KMS-11 (cell line): Measurements from ENCODE around the gene CTCFL.
A peak's percentile ranks its signal among the peaks of the same experiment; 100 is the strongest.
"Not testable (repeated sequence)": the region's sequence is repeated elsewhere in the genome, so short reads cannot be mapped to it uniquely, and the experiment has no call there.

Source experiments
- H2AFZ ChIP-seq: fragments of 200-600 bp; sonication (generic); 2 replicates; pipeline ENCODE4 v1.6.1; 2016; ENCODE audit warnings: antibody characterized with exemption, mixed run types, low read depth
- H3K27ac ChIP-seq: fragments of 200-600 bp; sonication (generic); 2 replicates; pipeline ENCODE4 v1.6.1; 2016; ENCODE audit warnings: mild to moderate bottlenecking, mixed run types
- H3K27me3 ChIP-seq: fragments of 200-600 bp; sonication (generic); 2 replicates; pipeline ENCODE4 v1.6.1; 2017; ENCODE audit warnings: mild to moderate bottlenecking, low read depth, mixed run types, moderate library complexity; ENCODE audit not compliant: insufficient read depth
- H3K36me3 ChIP-seq: fragments of 200-600 bp; sonication (generic); 2 replicates; pipeline ENCODE4 v1.6.1; 2017; ENCODE audit warnings: mild to moderate bottlenecking, mixed run types; ENCODE audit not compliant: insufficient read depth
- H3K4me1 ChIP-seq: fragments of 200-600 bp; sonication (generic); 2 replicates; pipeline ENCODE4 v1.6.1; 2016; ENCODE audit warnings: mild to moderate bottlenecking, low read depth, mixed run types; ENCODE audit not compliant: poor library complexity, severe bottlenecking
- H3K4me2 ChIP-seq: fragments of 200-600 bp; sonication (generic); 2 replicates; pipeline ENCODE4 v1.7.0; 2016; ENCODE audit warnings: mild to moderate bottlenecking, mixed run types
- H3K4me3 ChIP-seq: fragments of 200-600 bp; sonication (generic); IDR thresholded peaks from 2 replicates; pipeline ENCODE4 v1.6.1; 2017; ENCODE audit warnings: low read depth, low read length, mixed read lengths; ENCODE audit not compliant: insufficient read depth
- H3K79me2 ChIP-seq: fragments of 200-600 bp; sonication (generic); 2 replicates; pipeline ENCODE4 v1.6.1; 2016; ENCODE audit warnings: low read depth, mixed run types; ENCODE audit not compliant: insufficient read depth
- H3K9ac ChIP-seq: fragments of 200-600 bp; sonication (generic); 2 replicates; pipeline ENCODE4 v1.6.1; 2016; ENCODE audit warnings: mild to moderate bottlenecking, mixed run types
- H4K20me1 ChIP-seq: fragments of 200-600 bp; sonication (generic); 2 replicates; pipeline ENCODE4 v1.6.1; 2016; ENCODE audit warnings: mild to moderate bottlenecking, mixed run types; ENCODE audit not compliant: insufficient read depth
- CTCF ChIP-seq: fragments of 200-600 bp; sonication (generic); conservative IDR thresholded peaks from 2 replicates; pipeline ENCODE4 v1.6.1; 2017; ENCODE audit warnings: low read depth, mild to moderate bottlenecking, antibody characterized with exemption, low read length, moderate library complexity, mixed read lengths

The CTCFL gene

DNA sequence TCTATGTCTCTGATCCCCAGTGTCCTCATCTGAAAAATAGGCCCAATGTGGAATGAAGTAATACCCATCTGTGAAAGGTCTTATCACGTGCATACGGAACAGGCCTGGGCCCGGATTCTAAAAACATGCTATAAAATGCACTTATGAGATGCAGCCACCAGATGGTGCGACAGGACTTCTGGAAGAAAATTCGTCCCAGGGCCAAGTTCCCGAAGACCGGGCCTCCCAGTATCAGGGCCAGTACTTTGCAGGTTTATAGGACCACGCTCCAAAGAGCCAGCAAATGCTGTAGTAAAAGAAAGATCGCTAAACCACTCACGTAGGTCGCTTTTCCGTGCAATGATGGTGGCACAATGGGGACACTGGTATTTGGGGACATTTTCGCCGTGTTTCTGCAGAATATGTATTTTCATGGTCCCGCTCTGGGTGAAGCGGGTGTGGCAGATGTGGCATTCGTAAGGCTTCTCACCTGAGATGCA, 10.6 kb downstream of the CTCFL start:
- H2AFZ ChIP-seq: no peak overlapping the region
- peak; percentile 92 for TF ChIP-seq CTCF
- H3K4me2 ChIP-seq: no peak overlapping the region
- H4K20me1 ChIP-seq: no peaks in the 10 kb centered on the region
- H3K4me1 ChIP-seq: no peaks in the 10 kb centered on the region
- H3K79me2 ChIP-seq: no peaks in the 10 kb centered on the region
- H3K27me3 ChIP-seq: no peaks in the 10 kb centered on the region
- H3K27ac ChIP-seq: no peak overlapping the region
- H3K9ac ChIP-seq: no peak overlapping the region
- H3K4me3 ChIP-seq: no peak overlapping the region
- no peaks in the 10 kb centered on the region for H3K36me3 ChIP-seq

- Histone ChIP-seq H3K4me1 (no peaks in the 10 kb centered on the region), H3K4me2 (no peak overlapping the region), H3K9ac (no peak overlapping the region), H3K27me3 (no peaks in the 10 kb centered on the region), H2AFZ (no peak overlapping the region), H3K36me3 (no peaks in the 10 kb centered on the region), H3K27ac (no peak overlapping the region), H3K4me3 (no peak overlapping the region), H3K79me2 (no peaks in the 10 kb centered on the region), H4K20me1 (no peaks in the 10 kb centered on the region)
- no peak for TF ChIP-seq CTCF
These were observed 11.7 kb downstream of the CTCFL start for GRCh38 chr20:57513199-57513598.

DNA sequence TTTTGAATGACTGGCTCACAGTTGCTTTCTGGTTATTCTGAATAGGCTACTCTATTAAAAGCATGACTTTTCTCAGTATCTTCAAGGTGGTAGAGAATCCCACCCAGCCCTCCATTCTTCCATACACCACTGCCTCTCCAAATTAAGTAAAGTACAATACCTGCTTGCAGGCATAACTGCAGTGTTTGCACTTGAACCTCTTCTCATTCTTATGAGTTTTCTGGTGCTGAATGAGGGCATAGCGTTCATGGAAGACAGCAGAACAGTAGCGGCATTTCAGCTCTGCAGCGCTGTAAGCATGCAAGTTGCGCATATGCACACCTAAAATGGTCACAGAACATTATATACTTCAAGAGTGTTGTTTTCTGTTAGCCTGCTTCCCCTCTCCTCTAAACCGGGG, 12.5 kb downstream of the CTCFL start:
- TF ChIP-seq CTCF: no peak
- no peak overlapping the region for H3K27ac ChIP-seq
- H3K9ac ChIP-seq: no peak overlapping the region
- no peaks in the 10 kb centered on the region for H3K4me1 ChIP-seq
- H3K4me2 ChIP-seq: no peak overlapping the region
- H2AFZ ChIP-seq: no peak overlapping the region
- no peaks in the 10 kb centered on the region for H3K27me3 ChIP-seq
- no peaks in the 10 kb centered on the region for H3K79me2 ChIP-seq
- no peaks in the 10 kb centered on the region for H3K36me3 ChIP-seq
- no peak overlapping the region for H3K4me3 ChIP-seq
- H4K20me1 ChIP-seq: no peaks in the 10 kb centered on the region

DNA sequence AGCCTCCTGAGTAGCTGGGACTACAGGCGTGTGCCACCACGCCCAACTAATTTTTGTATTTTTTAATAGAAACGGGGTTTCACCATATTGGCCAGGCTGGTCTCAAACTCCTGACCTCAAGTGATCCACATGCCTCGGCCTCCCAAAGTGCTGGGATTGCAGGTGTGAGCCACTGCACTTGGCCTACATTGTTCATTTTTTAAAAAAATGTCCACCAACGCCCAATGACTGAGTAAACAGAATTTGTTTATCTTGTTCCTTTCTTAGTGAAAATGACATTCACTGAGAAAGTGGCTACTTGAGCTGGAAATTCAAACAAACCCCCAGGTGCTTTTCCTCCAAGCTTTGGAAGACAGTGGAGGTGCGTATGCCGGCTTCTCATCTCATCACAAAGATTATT, 13.2 kb downstream of the CTCFL start:
- not testable (repeated sequence) for H2AFZ ChIP-seq, H3K36me3 ChIP-seq, H3K79me2 ChIP-seq, H3K4me1 ChIP-seq, H3K4me2 ChIP-seq, H4K20me1 ChIP-seq, H3K27ac ChIP-seq, H3K27me3 ChIP-seq, H3K4me3 ChIP-seq, H3K9ac ChIP-seq

DNA sequence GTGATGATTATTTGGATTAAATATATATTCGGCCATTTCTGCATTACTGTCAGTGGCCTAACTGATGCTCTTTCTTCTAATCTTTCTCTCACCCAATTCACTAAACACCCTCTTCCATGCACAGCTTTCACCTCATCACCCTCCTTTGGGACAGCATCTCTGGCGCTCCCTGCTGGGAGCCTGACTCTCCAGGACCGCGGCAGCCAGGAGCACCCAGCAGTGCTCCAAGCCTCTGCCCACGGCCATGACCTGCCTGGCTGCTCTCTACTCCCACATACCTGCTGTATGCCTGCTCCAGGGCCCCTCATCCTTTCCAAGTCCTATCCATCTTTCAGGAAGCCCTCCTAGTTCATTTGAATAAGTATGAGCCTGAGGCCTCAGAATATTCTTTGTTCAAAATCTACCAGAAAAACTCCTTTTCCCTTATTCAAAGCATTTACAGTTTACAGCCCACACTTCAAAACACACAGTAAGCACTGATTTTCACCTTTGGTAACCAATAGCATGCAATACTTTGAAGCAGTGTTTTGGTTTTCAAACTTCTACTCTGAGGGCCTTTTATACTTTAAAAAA, 15.2 kb downstream of the CTCFL start:
- no peak overlapping the region for H3K4me3 ChIP-seq
- H3K27me3 ChIP-seq: no peaks in the 10 kb centered on the region
- peak; percentile 27; the same call in 1 of the 2 replicates for TF ChIP-seq CTCF
- H4K20me1 ChIP-seq: no peaks in the 10 kb centered on the region
- H3K4me1 ChIP-seq: no peaks in the 10 kb centered on the region
- no peak overlapping the region for H2AFZ ChIP-seq
- no peaks in the 10 kb centered on the region for H3K79me2 ChIP-seq
- no peak overlapping the region for H3K9ac ChIP-seq
- no peak overlapping the region for H3K27ac ChIP-seq
- no peaks in the 10 kb centered on the region for H3K36me3 ChIP-seq
- H3K4me2 ChIP-seq: no peak overlapping the region
